Muscle of arm (tissue), 14 donors: ENCODE data around the gene ENDOU. TPM values are rescaled to one million over a fixed set of nuclear protein-coding genes. Genes with fewer than 3 reads are reported as not detected.

Experiments
- DNase-seq: peaks from one replicate; pipeline ENCODE4 v3.0.0-alpha.2; 2013
- long read RNA-seq, 11 donors: transcript quantifications; one replicate each; lab custom pipeline, GENCODE V29; 2026
- polyA plus RNA-seq, 12 donors: library from polyadenylated mRNA; unstranded; fragments of 120-200 nt; gene quantifications; one replicate each; pipeline ENCODE4 v1.2.1, GENCODE V29; 2013; ENCODE audit not compliant: insufficient read length in 12 of 12

The ENDOU gene, protein sequence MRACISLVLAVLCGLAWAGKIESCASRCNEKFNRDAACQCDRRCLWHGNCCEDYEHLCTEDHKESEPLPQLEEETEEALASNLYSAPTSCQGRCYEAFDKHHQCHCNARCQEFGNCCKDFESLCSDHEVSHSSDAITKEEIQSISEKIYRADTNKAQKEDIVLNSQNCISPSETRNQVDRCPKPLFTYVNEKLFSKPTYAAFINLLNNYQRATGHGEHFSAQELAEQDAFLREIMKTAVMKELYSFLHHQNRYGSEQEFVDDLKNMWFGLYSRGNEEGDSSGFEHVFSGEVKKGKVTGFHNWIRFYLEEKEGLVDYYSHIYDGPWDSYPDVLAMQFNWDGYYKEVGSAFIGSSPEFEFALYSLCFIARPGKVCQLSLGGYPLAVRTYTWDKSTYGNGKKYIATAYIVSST
- polyA plus RNA-seq: 1 to 10 TPM in 2 of 12 donors, under 1 TPM in 8, not detected in 2; 0.11 to 1.6 (median 0.28) TPM
- long read RNA-seq, donor 1: 0 reads
- long read RNA-seq, donor 2: 0 reads
- long read RNA-seq, donor 3: 0 reads
- long read RNA-seq, donor 4: 0 reads
- long read RNA-seq, donor 5: 0 reads
- long read RNA-seq, donor 6: 0 reads
- long read RNA-seq, donor 7: 0 reads
- long read RNA-seq, donor 8: 0 reads
- long read RNA-seq, donor 9: 0 reads
- long read RNA-seq, donor 10: 0 reads
- long read RNA-seq, donor 11: 0 reads

DNA sequence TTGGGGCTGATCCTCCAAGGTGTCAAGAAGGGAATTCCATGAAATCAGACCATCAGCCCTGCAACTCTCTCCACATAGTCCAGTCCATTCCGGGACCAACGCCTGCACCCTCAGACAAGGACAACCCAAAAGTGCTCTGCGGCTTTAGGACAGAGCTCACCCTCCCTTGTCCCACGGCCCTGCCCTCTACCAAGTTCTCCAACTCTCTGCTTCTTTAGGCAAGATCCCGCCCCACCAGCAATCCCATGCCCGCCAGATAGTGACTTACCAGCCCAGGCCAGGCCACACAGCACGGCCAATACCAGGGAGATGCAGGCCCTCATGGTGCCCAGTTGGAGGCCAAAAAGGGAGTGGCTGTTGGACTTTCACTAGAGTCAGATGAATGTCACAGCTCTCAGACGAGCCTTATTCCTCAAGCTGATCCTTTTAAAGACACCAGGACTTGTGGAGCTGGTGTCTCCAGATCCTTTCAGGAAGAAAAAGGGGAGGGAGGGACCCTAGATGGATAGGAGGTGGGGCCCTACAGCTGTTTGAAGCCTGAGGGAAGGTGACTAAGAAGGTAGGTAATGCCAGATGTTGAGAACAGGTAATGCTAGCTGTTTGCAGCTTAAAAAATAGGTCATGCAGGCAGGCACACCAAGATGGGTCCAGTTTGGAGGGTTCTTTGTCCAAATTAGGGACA is at the start of gene ENDOU:
Gene ENDOU, minus strand, starts transcription at position 400 of the 682 bp plus-strand sequence. Its CDS starts 77 bp downstream, at position 323.
- DNase-seq: no peak

DNA sequence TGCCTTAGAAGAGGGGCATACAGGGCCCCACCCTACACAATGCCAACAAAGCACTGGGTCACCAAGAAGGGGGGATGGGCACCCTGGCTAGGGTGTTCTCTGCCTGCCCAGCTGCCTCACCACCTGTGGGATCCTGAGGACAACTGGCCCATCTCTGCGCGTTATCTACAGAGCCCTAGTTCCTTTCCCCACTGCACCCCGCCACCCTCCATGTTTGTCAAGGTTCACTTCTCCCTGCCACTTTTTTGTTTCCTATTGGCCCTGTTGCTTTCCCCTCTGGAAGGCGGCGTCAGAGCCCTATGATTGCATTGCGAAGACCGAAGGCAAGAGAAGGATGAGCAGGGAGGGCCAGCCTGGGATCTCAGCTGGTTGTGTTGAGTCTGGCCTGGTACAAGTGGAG is 49.4 kb upstream of the ENDOU start:
- DNase-seq: no peak

DNA sequence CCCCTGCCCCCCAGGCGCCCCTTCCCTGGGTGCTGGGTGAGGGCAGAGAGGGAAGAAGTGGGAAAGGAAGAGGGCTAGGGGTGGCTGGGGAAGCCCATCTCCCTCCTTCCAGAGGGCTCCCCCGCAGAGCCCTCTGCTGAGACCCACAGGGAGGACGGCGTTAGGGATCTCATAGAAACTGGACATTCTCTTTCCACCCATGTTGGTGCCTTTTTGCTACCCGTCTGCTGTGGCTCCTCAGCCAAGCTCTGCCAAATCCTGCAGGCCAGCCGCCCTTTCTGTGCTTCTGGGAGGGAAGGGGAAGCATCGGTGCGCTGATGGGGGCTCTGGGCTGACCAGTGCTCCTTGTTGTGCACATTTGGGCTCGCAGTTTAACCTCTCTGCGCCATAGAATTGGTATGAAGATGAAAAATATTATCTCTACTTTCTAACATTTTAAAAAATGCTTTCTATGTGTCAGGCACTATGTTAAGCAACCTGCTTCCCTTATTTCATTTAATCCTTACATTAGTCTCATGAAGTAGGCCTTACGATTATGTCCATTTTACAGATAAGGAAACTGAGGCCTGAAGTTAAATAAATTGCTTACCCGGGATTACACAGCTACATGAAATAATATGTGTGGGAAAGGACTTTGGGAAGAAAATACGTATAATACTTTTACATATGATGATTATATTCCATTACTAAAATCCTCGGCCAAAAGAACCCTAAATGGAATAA is 48.7 kb upstream of the ENDOU start:
- DNase-seq: no peak

DNA sequence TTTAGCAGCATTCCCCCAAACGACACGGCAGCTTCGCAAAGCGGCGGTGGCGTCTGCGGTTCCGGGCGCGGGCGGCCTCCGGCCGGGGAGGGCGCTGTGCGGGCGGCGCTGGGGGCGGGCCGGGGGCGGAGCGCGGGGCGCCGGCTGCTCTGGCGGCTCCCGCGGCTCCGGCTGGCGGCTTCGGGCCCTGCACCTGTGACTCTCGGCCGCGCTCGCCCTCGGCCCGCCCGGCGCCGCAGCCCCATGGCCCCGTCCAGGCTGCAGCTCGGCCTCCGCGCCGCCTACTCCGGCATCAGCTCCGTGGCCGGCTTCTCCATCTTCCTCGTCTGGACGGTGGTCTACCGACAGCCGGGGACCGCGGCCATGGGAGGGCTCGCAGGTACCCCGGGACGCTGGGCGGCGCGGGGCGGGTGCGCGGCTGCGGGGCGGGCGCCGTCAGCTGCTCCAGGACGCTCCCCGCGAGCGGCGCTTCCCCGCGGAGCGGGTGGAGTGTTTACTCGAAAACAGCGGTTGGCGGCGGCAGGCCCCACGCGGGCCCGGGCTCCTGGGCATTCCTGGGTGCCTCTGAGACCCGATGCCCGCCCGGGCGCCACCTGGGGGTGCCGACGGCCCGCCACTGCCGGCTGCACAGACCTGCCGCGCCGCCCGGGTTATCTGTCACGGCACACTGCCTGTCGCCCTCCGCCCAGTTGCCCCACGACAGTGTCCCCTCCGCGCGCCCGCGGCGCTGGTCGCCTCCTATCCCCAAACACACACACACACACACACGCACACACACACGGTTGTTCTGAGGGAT is 48.0 kb upstream of the ENDOU start, which contains the start of gene SLC48A1:
Gene SLC48A1, plus strand, starts transcription at position 177 of the 796 bp plus-strand sequence. Its CDS starts 67 bp downstream, at position 244.
- DNase-seq: peak; percentile 49

DNA sequence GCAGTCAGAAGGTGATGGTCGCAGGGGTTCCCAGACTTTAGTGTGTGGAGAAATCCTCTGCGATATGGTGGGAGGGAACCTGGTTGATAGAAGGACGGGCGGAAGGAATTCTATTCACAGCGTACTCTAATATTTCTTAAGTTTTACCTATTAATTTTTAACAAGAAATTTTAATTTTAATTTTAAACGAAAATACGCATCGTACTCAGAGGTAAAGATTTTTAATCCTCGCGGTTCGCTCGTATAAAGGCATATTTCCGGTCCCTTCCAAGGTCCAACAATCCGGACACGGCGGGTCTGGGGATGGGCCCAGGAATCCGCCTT is 47.4 kb upstream of the ENDOU start:
- DNase-seq: no peak

DNA sequence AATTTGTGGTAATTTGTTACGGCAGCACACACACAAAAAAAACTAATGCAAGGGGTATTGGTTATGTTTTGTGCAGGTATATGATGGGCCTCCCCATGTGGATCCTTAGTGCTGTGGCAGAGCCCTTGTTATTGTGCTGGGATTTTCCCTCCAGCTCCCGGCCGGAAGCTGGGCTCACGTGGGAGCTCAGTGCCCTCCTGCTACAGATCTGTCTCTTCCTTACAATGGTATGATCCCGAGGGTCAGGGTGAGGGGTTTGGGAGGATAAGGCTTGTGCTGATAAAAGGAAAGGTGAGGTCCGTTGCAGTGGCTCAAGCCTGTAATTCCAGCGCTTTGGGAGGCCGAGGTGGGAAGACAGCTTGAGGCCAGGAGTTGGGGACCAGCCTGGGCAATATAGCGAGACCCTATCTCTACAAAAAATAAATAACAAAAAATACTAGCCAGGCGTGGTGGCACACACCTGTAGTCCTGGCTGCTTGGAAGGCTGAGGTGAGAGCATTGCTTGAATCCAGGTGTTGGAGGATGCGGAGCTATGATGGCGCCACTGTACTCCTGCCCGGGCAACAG is 46.9 kb upstream of the ENDOU start:
- DNase-seq: no peak

DNA sequence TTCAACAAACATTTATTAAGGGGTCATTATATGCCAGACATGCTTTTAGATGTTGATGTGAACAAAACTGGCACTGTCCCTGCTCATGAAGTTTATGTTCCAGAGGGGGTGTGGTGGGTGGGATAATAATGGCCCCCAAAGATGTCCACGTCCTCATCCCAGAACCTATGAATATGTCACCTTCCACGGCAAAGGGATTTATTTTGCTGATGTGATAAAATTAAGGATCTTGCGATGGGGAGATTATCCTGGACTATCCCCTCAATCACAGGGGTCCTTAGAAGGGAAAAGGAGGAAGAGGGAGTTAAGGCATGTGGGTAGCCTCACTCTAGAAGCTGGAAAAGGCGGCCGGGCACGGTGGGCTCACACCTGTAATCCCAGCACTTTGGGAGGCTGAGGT is 46.0 kb upstream of the ENDOU start:
- DNase-seq: no peak

DNA sequence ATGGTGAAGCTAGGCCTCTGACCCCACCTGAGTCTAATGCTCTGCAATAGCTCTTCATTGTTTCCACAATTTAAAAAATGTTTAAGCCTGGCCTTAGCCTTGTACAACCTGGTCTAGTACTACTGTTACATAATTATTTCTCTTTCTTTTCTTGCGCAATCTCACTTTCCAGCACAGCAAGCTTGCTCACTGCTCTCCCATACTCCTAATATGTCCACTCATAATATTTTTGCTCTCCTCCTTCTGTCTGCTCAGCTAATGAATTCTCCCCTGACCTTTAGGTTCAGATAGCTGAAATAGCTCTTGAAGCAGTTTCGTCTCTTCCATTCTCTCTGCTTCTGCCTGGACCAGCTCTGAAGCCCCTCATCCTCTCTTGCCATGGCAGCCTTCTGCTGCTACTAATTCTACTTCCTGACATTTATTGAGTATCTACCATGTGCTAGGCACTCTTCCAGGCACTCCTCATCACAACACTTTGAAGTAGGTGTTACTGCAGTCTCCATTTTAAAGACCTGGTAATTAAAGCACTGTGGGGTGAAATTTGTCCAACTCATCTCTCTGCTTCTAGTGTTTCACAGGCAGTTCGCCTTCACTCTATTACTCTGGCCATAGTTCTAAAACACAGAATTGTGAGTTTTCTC is 44.9 kb upstream of the ENDOU start:
- no peak for DNase-seq

DNA sequence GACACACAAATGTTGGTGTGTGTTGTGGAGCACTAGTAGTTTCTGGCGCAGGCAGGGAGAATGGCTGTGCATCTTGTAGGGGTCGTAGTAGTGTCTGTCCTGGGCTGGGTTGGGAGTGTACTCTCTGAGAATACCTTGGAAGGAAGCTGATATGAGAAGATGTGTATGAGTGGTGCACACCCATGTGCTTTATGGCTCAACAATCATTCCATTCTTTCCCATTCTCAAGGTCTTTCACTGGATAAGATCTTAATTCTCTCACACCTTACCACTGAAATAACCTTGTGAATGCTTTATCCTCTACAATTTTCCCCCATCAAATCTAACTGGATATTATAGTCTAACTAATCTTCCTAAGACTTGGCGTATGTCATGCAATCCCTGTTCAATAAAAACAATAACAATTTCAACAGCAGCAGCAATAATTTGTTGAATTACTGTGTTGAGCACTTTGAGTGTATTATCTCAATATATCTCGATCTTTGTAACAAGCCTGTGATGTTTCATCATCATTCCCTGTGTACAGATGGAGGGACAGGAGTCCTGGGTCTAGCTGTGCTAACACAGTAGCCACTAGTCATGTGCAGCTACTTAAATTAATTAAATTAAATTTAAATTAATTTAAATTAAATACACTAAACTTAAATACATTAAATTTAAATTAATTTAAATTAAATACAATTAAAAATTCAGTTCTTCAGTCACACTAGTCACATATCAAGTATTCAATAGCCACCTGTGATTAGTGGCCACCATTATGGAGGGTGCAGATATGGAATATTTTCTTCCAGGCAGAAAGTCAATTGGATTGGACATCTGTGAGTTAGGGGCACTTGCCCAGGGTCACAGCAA is 44.2 kb upstream of the ENDOU start:
- DNase-seq: no peak

DNA sequence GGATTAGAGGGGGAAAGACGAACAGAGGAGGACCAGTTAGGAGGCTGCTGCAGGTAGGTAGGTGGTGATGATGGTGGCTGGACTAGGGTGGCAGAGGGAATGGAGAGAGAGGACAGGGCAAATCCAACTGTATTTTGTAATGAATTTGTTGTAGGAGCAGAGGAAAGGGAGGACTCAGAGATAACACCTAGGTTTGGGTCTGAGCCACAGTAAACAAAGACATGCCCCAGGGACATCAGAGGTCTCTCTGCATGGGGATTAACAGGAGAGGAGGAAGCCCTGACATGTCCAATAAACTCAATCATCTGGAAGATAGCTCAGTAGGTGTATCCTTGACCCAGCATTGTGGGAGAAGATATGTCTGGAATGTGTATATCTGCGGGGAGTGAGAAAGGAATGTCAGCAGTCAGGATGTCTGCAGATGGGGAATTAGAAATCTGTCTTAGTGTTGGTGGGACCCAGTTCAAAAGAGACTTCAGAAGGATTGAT is 43.1 kb upstream of the ENDOU start:
- DNase-seq: no peak

DNA sequence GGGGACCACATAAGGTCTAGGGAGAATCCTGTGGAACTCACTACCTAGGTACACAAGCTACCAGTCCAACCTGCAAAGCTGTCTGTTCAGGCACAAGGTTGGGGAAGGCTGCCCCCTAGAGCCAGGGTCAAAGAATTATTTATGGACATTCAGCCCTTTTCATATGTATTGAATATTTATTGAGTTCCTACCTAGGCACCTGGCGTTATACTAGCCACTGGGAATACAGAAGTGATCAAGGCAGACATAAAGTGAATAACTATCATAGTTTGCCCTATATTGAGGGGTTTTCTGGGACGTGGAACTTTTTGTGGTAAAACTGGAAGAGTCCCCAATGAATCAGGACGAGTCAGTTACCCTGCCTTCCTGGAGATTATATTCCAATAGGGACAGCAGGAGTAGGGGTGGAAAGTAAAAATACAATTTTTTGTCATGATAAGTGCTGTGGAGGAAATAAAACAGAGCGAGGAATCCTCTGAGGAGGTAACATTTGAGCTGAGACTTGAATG is 42.0 kb upstream of the ENDOU start:
- DNase-seq: no peak

DNA sequence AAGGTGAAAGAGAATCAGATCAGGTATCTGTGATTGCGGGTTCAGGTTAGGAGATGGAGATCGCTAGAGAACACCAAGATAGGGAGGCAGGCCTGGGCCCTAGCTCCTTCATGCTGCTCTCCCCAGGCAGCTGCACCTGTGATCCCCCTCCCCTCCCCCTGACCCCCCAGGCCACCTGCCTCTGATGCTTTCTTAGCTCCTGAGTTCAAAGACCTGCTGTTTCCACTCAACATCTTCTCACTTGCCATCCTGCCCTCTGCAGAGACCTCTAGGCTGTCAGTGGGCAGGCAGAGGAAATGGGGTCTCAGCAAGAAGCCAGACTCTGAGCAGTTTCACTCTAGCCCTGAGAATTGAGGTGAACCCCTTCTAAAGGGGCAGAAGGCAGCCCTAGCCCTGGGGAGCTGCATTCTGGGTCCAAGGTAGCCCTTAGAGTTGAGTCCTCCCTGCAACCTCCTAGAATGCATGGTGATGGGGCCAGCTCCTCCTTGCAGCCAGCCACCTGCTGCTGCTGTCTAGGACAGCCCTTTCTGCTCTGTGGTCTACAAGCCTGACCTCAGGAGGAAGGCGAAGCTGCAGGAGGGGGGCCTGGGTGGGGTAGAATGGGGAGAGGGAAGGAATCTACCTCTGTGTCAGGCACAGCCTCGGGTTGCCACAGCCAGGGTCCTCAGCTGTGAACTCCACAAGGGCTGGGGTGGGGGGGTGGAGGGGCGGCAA is 41.4 kb upstream of the ENDOU start:
- no peak for DNase-seq

DNA sequence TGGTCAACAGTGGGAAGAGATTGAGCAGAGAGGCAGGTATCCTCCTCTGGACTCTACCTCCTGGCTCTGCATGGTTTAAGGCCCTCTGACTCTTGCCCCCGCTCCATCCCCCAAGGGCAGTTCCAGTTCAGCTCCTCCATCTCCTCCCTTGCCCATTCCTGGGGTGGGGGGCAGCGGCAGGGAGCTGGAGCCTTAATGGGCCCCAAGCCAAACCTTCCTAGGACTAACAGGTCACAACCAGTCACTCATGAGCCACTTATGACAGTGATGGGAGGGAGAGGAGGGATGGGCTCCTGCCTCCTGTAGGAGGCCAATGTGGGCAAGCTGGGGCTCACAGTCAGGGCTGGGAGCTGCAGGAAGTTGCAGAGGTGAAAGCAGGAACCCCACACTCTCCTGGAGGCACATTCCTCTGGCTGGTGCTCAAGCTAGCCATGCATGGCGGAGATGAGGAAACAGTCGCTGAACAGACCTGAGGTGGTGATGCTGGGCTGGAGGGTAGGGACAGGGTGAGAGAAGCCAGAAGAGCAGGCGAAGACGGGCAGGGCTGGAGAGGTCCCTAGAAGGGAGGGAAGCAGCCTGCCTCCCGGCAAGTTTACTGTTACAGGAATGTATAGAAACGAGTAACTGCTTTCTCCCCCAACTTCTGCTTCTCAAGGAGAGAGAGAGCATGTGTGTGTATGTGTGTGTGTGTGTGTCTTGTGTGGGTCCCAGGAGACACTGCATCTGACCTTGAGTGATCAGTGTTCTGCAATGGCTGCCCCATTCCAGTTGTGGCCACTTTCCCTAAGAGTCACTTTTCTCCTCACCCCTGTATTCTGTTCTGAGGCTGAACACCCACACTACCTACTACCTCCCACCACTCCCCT is 38.4 kb upstream of the ENDOU start:
- DNase-seq: no peak

DNA sequence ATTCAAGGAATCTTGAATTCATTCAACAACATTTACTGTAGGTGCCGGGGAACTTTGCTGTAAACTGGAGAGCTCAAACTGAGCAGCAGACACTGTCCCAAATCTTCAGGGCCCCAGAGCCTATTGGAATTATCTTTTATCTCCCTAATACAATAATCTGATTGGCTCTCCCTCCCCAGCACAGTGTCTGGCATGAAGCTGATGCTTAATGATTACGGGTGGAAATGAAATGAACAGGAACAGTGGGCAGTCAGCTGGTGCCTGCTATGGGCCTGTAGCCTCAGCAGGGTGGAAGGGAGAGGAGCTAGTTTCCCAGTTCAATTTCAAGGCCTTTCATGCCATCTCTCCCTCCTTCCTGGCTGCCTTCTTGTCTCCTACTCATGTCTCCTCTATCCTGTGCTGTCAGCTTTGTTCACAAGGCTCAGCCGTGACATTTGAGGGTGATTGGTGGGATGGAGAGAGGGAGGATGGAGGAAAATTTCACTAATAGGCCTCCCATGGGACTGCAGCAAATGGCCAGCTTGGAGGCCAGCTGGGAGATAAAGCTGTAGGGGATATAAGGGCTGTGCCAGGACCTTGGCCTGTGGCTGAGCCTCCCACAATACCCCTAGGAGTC is 37.7 kb upstream of the ENDOU start:
- no peak for DNase-seq

DNA sequence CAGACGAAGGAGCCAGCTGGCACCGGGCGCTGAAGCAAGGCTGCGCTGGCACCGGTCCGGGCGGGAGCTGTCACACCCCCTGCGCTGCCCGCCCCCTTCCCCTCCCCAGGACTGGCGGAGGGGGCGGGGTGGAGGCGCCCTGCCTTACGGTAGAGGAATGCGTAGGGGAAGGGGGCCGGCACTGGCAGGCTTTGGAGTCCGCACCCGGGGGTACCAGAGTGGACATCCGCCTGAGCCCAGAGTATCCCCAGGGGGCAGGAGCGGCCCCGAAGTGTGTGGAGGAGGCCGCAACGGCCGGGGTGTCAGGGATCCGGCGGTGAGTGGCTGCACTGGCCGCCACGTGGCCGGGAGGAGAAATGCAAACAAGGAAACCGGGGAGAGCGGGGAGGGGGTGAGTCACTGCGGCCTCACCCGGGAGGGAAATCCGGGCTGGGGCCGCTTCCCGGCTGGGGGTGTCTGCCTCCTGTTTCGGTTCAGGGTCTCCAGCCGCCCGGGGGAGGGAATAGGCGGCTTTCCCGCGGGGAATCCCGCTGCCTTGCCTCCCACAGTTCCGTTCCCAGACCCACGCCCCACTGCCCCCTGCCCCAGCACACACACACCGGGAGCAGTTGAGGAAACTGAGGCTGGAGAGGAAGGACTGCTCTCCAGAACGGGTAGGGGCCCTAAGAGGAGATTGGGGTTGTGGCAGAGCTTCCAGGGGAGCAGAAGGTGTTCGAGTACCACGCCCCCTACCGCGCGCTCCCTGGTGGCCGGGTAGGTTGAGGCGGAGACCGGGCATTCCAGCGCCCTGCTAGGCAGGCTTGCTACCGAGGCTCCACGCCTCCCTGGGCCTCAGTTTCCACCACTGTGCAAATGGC is 33.8 kb upstream of the ENDOU start, which contains the start of gene RAPGEF3:
Gene RAPGEF3, minus strand, starts transcription at position 47 of the 857 bp plus-strand sequence. CDS start 324 bp downstream, outside the sequence.
- peak; percentile 75 for DNase-seq

DNA sequence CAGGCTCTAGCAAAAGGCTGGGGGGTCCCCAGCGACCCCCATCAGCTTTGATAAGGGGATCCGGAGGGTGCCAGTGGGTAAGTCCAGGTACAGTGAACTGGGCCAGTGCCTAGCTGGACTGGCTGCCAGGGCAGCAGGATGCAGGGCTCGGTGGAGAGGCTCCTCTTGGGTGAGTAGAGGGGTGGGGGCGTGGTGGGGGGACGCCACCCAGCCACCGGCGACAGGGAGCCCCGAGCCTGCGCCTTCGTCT is 33.2 kb upstream of the ENDOU start:
- DNase-seq: no peak
